HepG2 (cell line): ENCODE results near the gene SNAP29.

ENCODE experiments used
- CHD2 ChIP-seq: IDR thresholded peaks from 2 replicates; pipeline ENCODE4 v1.6.1; 2011; ENCODE audit warnings: low read depth, low read length, improper control_type of control experiment
- DR1 ChIP-seq: sonication (generic); formaldehyde crosslinking; IDR thresholded peaks from 2 replicates; pipeline ENCODE4 v1.8.0; 2021; ENCODE audit warnings: mild to moderate bottlenecking, missing genetic modification reagents, inconsistent platforms
- EP300 ChIP-seq, 3 experiments: sonication (generic) in 1 of 3; formaldehyde crosslinking in 1 of 3; IDR thresholded peaks; 2 replicates each; pipeline versions ENCODE4 v1.5.1 to v1.6.1; 2011 to 2020; ENCODE audit warnings: low read depth in 2 of 3, low read length in 2 of 3, borderline replicate concordance in 1 of 3, improper control_type of control experiment in 1 of 3, mild to moderate bottlenecking in 1 of 3, missing genetic modification reagents in 1 of 3, moderate library complexity in 1 of 3
- EZH2 ChIP-seq: conservative IDR thresholded peaks from 2 replicates; pipeline ENCODE4 v1.6.1; 2012; ENCODE audit warnings: mild to moderate bottlenecking, low read depth, low read length, moderate library complexity
- KDM1A ChIP-seq: IDR thresholded peaks from 2 replicates; pipeline ENCODE4 v1.6.1; 2016; ENCODE audit warnings: missing compliant biosample characterization
- POLR2AphosphoS5 ChIP-seq: IDR thresholded peaks from 2 replicates; pipeline ENCODE4 v1.6.1; 2012; ENCODE audit warnings: low read depth, low read length
- TF ChIP-seq, protein P1 (sequence below): sonication (generic); formaldehyde crosslinking; IDR thresholded peaks from 2 replicates; pipeline ENCODE4 v1.5.0; 2020; ENCODE audit warnings: mild to moderate bottlenecking, missing genetic modification reagents, moderate library complexity

GRCh38 chr22:20818471-20818870 lies 40.3 kb upstream of the SNAP29 start:
- TF ChIP-seq DR1 (CRISPR knock-in tag) (no peak), EP300 (IDR thresholded peaks at IDR 0.05; ENCODE audit: low read depth in 2 of 2, low read length in 2 of 2) (no peak), EP300 (CRISPR knock-in tag; IDR thresholded peaks at IDR 0.05; ENCODE audit: borderline replicate concordance) (no peak), EZH2 (no peak), CHD2 (no peak), POLR2AphosphoS5 (no peak), KDM1A (CRISPR knock-in tag) (no peak)
- TF ChIP-seq, protein P1, sequence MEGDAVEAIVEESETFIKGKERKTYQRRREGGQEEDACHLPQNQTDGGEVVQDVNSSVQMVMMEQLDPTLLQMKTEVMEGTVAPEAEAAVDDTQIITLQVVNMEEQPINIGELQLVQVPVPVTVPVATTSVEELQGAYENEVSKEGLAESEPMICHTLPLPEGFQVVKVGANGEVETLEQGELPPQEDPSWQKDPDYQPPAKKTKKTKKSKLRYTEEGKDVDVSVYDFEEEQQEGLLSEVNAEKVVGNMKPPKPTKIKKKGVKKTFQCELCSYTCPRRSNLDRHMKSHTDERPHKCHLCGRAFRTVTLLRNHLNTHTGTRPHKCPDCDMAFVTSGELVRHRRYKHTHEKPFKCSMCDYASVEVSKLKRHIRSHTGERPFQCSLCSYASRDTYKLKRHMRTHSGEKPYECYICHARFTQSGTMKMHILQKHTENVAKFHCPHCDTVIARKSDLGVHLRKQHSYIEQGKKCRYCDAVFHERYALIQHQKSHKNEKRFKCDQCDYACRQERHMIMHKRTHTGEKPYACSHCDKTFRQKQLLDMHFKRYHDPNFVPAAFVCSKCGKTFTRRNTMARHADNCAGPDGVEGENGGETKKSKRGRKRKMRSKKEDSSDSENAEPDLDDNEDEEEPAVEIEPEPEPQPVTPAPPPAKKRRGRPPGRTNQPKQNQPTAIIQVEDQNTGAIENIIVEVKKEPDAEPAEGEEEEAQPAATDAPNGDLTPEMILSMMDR (CRISPR knock-in tag), result no peak
